H1 (cell line): ENCODE measurements around the gene GRIA3. TPM values are rescaled to one million over a fixed set of nuclear protein-coding genes. Genes with fewer than 3 reads are reported as not detected.

ENCODE experiments used
- CTCF ChIA-PET: fragments of 300-600 bp; sonication (Branson Sonifier 250); formaldehyde crosslinking; loops from one replicate; lab custom pipeline; 2021; ENCODE audit not compliant: partially characterized antibody; lab: Charles Lee
- POLR2A ChIA-PET: fragments of 300-600 bp; sonication (Branson Sonifier 250); formaldehyde crosslinking; loops from one replicate; lab custom pipeline; 2021; ENCODE audit warnings: inconsistent platforms; ENCODE audit not compliant: partially characterized antibody; lab: Charles Lee
- DNase-seq, 2 experiments: peaks; one replicate each; pipeline versions ENCODE4 v3.0.0 to v3.0.0-alpha.2; 2010 to 2022; ENCODE audit warnings: low spot score in 2 of 2, low read depth in 1 of 2, mixed read lengths in 1 of 2
- FAIRE-seq: peaks from 2 replicates; lab custom pipeline; 2011; peaks lifted over from hg19 to GRCh38; lab: Jason Lieb, UNC
- H2AFZ ChIP-seq: 2 replicates; pipeline ENCODE4 v1.8.1; 2012; ENCODE audit warnings: low read length, inconsistent platforms
- H2AK5ac ChIP-seq: 2 replicates; pipeline ENCODE4 v1.6.1; 2013; ENCODE audit warnings: low read depth, low read length
- H2BK120ac ChIP-seq: replicated peaks from 2 replicates; pipeline ENCODE3; 2013; ENCODE audit warnings: low read depth, low read length, inconsistent platforms
- H2BK12ac ChIP-seq: 2 replicates; pipeline ENCODE4 v1.6.1; 2013; ENCODE audit warnings: low read depth, low read length
- H2BK15ac ChIP-seq: 2 replicates; pipeline ENCODE4 v1.6.1; 2013; ENCODE audit warnings: low read length
- H2BK20ac ChIP-seq: 2 replicates; pipeline ENCODE4 v1.6.1; 2013; ENCODE audit warnings: low read length
- H2BK5ac ChIP-seq: 2 replicates; pipeline ENCODE4 v1.6.1; 2013; ENCODE audit warnings: low read depth, low read length
- H3K14ac ChIP-seq: 2 replicates; pipeline ENCODE4 v1.6.1; 2013; ENCODE audit warnings: inconsistent platforms; ENCODE audit not compliant: insufficient read length
- H3K18ac ChIP-seq: 2 replicates; pipeline ENCODE4 v1.6.1; 2013; ENCODE audit warnings: low read length; ENCODE audit errors: extremely low read depth
- H3K23ac ChIP-seq: 2 replicates; pipeline ENCODE4 v1.6.1; 2013; ENCODE audit warnings: inconsistent platforms; ENCODE audit not compliant: insufficient read length
- H3K23me2 ChIP-seq: 2 replicates; pipeline ENCODE4 v1.6.1; 2013; ENCODE audit warnings: low read depth, low read length
- H3K27ac ChIP-seq: 2 replicates; pipeline ENCODE4 v1.6.1; 2011; ENCODE audit warnings: low read depth, low read length, inconsistent platforms
- H3K27me3 ChIP-seq, 4 experiments: replicated peaks in 1 of 4; 1 replicate in 1 of 4; 2 replicates in 3 of 4; pipeline versions ENCODE4 v1.6.1 to v1.8.1; 2011 to 2013; ENCODE audit warnings: low read length in 3 of 4, mild to moderate bottlenecking in 3 of 4, inconsistent platforms in 2 of 4, mixed read lengths in 2 of 4, moderate library complexity in 1 of 4; ENCODE audit not compliant: control insufficient read depth in 3 of 4, insufficient read depth in 3 of 4; ENCODE audit errors: extremely low read depth in 1 of 4
- H3K36me3 ChIP-seq, 4 experiments: 2 replicates each; pipeline versions ENCODE4 v1.6.1 to v1.8.1; 2011 to 2013; ENCODE audit warnings: mild to moderate bottlenecking in 4 of 4, low read length in 3 of 4, moderate library complexity in 2 of 4, control low read depth in 1 of 4, inconsistent platforms in 1 of 4; ENCODE audit not compliant: insufficient read depth in 4 of 4, control insufficient read depth in 2 of 4
- H3K4ac ChIP-seq: replicated peaks from 2 replicates; pipeline ENCODE3; 2013; ENCODE audit warnings: low read length, low read depth, mixed read lengths, inconsistent platforms; ENCODE audit not compliant: insufficient read length
- H3K4me1 ChIP-seq, 4 experiments: replicated peaks in 1 of 4; 1 replicate in 1 of 4; 2 replicates in 3 of 4; pipeline versions ENCODE4 v1.6.1 to v1.8.1; 2011 to 2013; ENCODE audit warnings: low read length in 3 of 4, inconsistent platforms in 2 of 4, mixed read lengths in 1 of 4; ENCODE audit not compliant: insufficient read depth in 4 of 4, control insufficient read depth in 3 of 4
- H3K4me2 ChIP-seq, 2 experiments: 2 replicates each; pipeline versions ENCODE4 v1.6.1 to v1.8.1; 2011 to 2013; ENCODE audit warnings: low read depth in 2 of 2, low read length in 2 of 2, control low read depth in 1 of 2, inconsistent platforms in 1 of 2, mild to moderate bottlenecking in 1 of 2; ENCODE audit not compliant: insufficient read depth in 1 of 2
- H3K4me3 ChIP-seq, 4 experiments: fragments of 200-600, 300-600 bp in 1 of 4; sonication (generic), shearing (Covaris generic), sonication (Bioruptor Twin) in 1 of 4; 2 replicates each; pipeline versions ENCODE4 v1.5.1 to v1.8.1; 2011 to 2016; ENCODE audit warnings: low read length in 4 of 4, low read depth in 3 of 4, control low read depth in 2 of 4, inconsistent platforms in 2 of 4, mild to moderate bottlenecking in 2 of 4, mixed read lengths in 1 of 4, moderate library complexity in 1 of 4; ENCODE audit not compliant: insufficient read depth in 2 of 4; ENCODE audit errors: extremely low read depth in 1 of 4
- H3K56ac ChIP-seq: replicated peaks from 2 replicates; pipeline ENCODE3; 2013; ENCODE audit warnings: low read depth, mild to moderate bottlenecking, mixed read lengths, low read length, inconsistent platforms; ENCODE audit not compliant: insufficient read length
- H3K79me1 ChIP-seq: 2 replicates; pipeline ENCODE4 v1.6.1; 2013; ENCODE audit warnings: low read depth, low read length, control low read depth
- H3K79me2 ChIP-seq, 2 experiments: 2 replicates each; pipeline versions ENCODE4 v1.6.1 to v1.8.1; 2012 to 2013; ENCODE audit warnings: low read length in 2 of 2, mild to moderate bottlenecking in 2 of 2, inconsistent platforms in 1 of 2; ENCODE audit not compliant: insufficient read depth in 2 of 2, control insufficient read depth in 1 of 2
- H3K9ac ChIP-seq, 4 experiments: replicated peaks in 1 of 4; 1 replicate in 1 of 4; 2 replicates in 3 of 4; pipeline versions ENCODE4 v1.6.1 to v1.8.1; 2011 to 2013; ENCODE audit warnings: low read depth in 3 of 4, low read length in 3 of 4, control low read depth in 2 of 4, mild to moderate bottlenecking in 2 of 4, moderate library complexity in 2 of 4, inconsistent platforms in 1 of 4; ENCODE audit errors: extremely low read depth in 1 of 4
- H3K9me3 ChIP-seq, 2 experiments: 2 replicates each; pipeline versions ENCODE4 v1.6.1 to v1.8.1; 2012 to 2013; ENCODE audit warnings: mild to moderate bottlenecking in 2 of 2, moderate library complexity in 2 of 2, control low read depth in 1 of 2, inconsistent platforms in 1 of 2, low read depth in 1 of 2, low read length in 1 of 2, mixed read lengths in 1 of 2; ENCODE audit not compliant: insufficient read depth in 2 of 2
- H4K20me1 ChIP-seq, 2 experiments: replicated peaks in 1 of 2; 2 replicates each; pipeline versions ENCODE3 to v1.8.1; 2011 to 2013; ENCODE audit warnings: inconsistent platforms in 2 of 2, low read length in 2 of 2, mild to moderate bottlenecking in 1 of 2; ENCODE audit not compliant: insufficient read depth in 2 of 2, control insufficient read depth in 1 of 2
- H4K5ac ChIP-seq: 2 replicates; pipeline ENCODE4 v1.6.1; 2013; ENCODE audit warnings: low read length, low read depth, mixed read lengths, inconsistent platforms; ENCODE audit not compliant: insufficient read length
- H4K8ac ChIP-seq: 2 replicates; pipeline ENCODE4 v1.8.0; 2013; ENCODE audit warnings: mild to moderate bottlenecking, moderate library complexity, low read length, inconsistent platforms; ENCODE audit not compliant: insufficient read depth; ENCODE audit errors: extremely low read depth
- H4K91ac ChIP-seq: replicated peaks from 2 replicates; pipeline ENCODE3; 2013; ENCODE audit warnings: low read length, mixed read lengths, inconsistent platforms; ENCODE audit not compliant: insufficient read length
- CHD1 ChIP-seq: IDR thresholded peaks from 2 replicates; pipeline ENCODE4 v1.6.1; 2012; ENCODE audit warnings: low read depth, low read length, improper control_type of control experiment
- CREB1 ChIP-seq: IDR thresholded peaks from 2 replicates; pipeline ENCODE4 v1.6.1; 2012; ENCODE audit warnings: inconsistent platforms
- CTBP2 ChIP-seq: IDR thresholded peaks from 2 replicates; pipeline ENCODE4 v1.7.0; 2011; ENCODE audit warnings: borderline replicate concordance, mild to moderate bottlenecking, moderate library complexity, mixed read lengths, low read length; ENCODE audit not compliant: insufficient read depth, insufficient read length
- EP300 ChIP-seq, 2 experiments: IDR thresholded peaks; 1 replicate in 1 of 2; 2 replicates in 1 of 2; pipeline ENCODE4 v1.6.1; 2011 to 2012; ENCODE audit warnings: low read depth in 2 of 2, low read length in 2 of 2, mild to moderate bottlenecking in 2 of 2, borderline replicate concordance in 1 of 2, inconsistent platforms in 1 of 2, moderate library complexity in 1 of 2
- FOSL1 ChIP-seq: IDR thresholded peaks from 2 replicates; pipeline ENCODE4 v1.6.1; 2011; ENCODE audit warnings: mild to moderate bottlenecking, low read depth, low read length, moderate library complexity; ENCODE audit not compliant: insufficient read depth
- KDM1A ChIP-seq: fragments of 200-600, 300-600 bp; sonication (generic); IDR thresholded peaks from 2 replicates; pipeline ENCODE4 v1.7.1; 2016; ENCODE audit warnings: mild to moderate bottlenecking, low read length, borderline replicate concordance
- KDM4A ChIP-seq: IDR thresholded peaks from one replicate; pipeline ENCODE4 v1.7.1; 2012; ENCODE audit warnings: low read depth, mild to moderate bottlenecking, moderate library complexity, low read length, inconsistent platforms; ENCODE audit not compliant: severe bottlenecking
- NRF1 ChIP-seq: IDR thresholded peaks from 2 replicates; pipeline ENCODE4 v1.6.1; 2011; ENCODE audit warnings: mild to moderate bottlenecking, low read depth, low read length, improper control_type of control experiment
- POLR2AphosphoS5 ChIP-seq: IDR thresholded peaks from 2 replicates; pipeline ENCODE4 v1.6.1; 2011; ENCODE audit warnings: low read depth, low read length
- RAD21 ChIP-seq, 2 experiments: IDR thresholded peaks in 1 of 2; conservative IDR thresholded peaks in 1 of 2; 2 replicates each; pipeline ENCODE4 v1.6.1; 2011; ENCODE audit warnings: low read depth in 2 of 2, low read length in 2 of 2, improper control_type of control experiment in 1 of 2, inconsistent platforms in 1 of 2, mild to moderate bottlenecking in 1 of 2, moderate library complexity in 1 of 2
- RBBP5 ChIP-seq: IDR thresholded peaks from 2 replicates; pipeline ENCODE4 v1.7.1; 2012; ENCODE audit warnings: low read depth, mild to moderate bottlenecking, inconsistent platforms, low read length, moderate library complexity, borderline replicate concordance
- RFX5 ChIP-seq: IDR thresholded peaks from 2 replicates; pipeline ENCODE4 v1.6.1; 2011; ENCODE audit warnings: low read depth, low read length, improper control_type of control experiment, borderline replicate concordance
- SIRT6 ChIP-seq: IDR thresholded peaks from one replicate; pipeline ENCODE4 v1.7.1; 2012; ENCODE audit warnings: low read length, inconsistent platforms
- SIX5 ChIP-seq: IDR thresholded peaks from 2 replicates; pipeline ENCODE4 v1.6.1; 2011; ENCODE audit warnings: mild to moderate bottlenecking, low read depth, low read length
- TEAD4 ChIP-seq: IDR thresholded peaks from 2 replicates; pipeline ENCODE4 v1.6.1; 2012; ENCODE audit warnings: low read depth, low read length, inconsistent platforms, mixed read lengths
- WGBS, 2 experiments: shearing (Covaris generic) in 1 of 2; methylation state at CpG; one replicate each; pipeline versions ENCODE4 v1.1.6 to v1.1.7; 2013 to 2015; ENCODE audit warnings: low lambda C conversion rate in 2 of 2, mixed read lengths in 2 of 2, inconsistent platforms in 1 of 2, low coverage in 1 of 2, missing lambda C conversion rate in 1 of 2; ENCODE audit not compliant: insufficient replicate concordance in 2 of 2, insufficient coverage in 1 of 2, insufficient read length in 1 of 2; ENCODE audit errors: extremely low coverage in 1 of 2, missing lambda C conversion rate in 1 of 2; 5-methylcytosine and 5-hydroxymethylcytosine counted together
- polyA plus RNA-seq, 7 experiments: library from polyadenylated mRNA; depleted of rRNA in 3 of 7; stranded (reverse) in 5 of 7; unstranded in 2 of 7; fragments of >200 nt in 5 of 7; fragments of 200-250 nt in 2 of 7; gene quantifications; 1 replicate in 5 of 7; 2 replicates in 1 of 7; 4 replicates in 1 of 7; pipeline versions ENCODE4 v1.2.1 to v1.2.3, GENCODE V29; 2011 to 2013; ENCODE audit warnings: missing spikeins in 2 of 7, mixed read lengths in 2 of 7
- total RNA-seq: library from RNA; stranded (reverse); fragmentation: NEBNext Ultra II Directional; extraction: Animal tissue kit (Norgen Biotek cat#: 25700); gene quantifications from 2 replicates; pipeline ENCODE4 v1.2.1, GENCODE V29; 2021

GRIA3 gene
- total and polyA plus RNA-seq, 2 of the 8 experiments (the other 6 are each of a cell fraction or from before 2014, with no cell fraction given), result 2.6 to 3.0 TPM

DNA sequence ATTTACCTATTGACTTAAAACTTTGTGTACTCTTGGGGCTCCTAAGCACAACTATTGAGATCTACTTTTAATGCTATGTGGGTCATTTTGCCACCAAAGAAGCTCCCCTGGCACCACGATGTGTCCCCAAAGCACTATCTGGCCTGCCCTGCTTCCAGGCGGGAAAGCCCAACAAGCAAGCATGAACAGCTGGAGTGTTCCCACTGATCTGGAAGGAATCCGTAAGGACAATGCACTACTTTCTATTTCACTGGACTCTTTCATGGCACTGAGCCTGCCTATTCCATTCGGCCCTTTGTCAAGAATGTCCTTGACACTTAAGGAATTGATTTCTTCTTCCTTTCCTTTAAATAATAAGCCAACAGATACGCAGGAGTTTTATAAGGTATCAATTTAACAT, 38.8 kb downstream of the GRIA3 start:
- Histone ChIP-seq H2AK5ac (no peak overlapping the region), H3K9me3 (no peaks in the 10 kb centered on the region), H3K79me1 (no peaks in the 10 kb centered on the region), H3K4ac (no peak overlapping the region), H3K4me1 (peaks cover 0 to 2% (median 0%) of the 10 kb centered on the region in 4 experiments; a peak in 2 of 7 replicates), H3K18ac (no peak overlapping the region), H3K14ac (no peak overlapping the region), H3K27me3 (no peaks in the 10 kb centered on the region), H2BK12ac (no peak overlapping the region), H3K36me3 (no peaks in the 10 kb centered on the region), H2BK15ac (no peak overlapping the region), H3K56ac (no peak overlapping the region), H2BK120ac (no peak overlapping the region), H3K27ac (no peak overlapping the region), H3K79me2 (no peaks in the 10 kb centered on the region), H3K23ac (no peak overlapping the region), H3K4me2 (no peak overlapping the region), H4K8ac (no peak overlapping the region), H3K23me2 (no peaks in the 10 kb centered on the region), H2BK5ac (no peak overlapping the region), H2BK20ac (no peak overlapping the region), H4K91ac (no peak overlapping the region), H4K5ac (no peak overlapping the region), H3K9ac (no peak overlapping the region), H3K4me3 (no peak overlapping the region), H4K20me1 (no peaks in the 10 kb centered on the region), H2AFZ (no peak overlapping the region)
- no peak for DNase-seq
- POLR2A ChIA-PET, result no interaction called here
- no peak for FAIRE-seq
- CTCF ChIA-PET, result no interaction called here
- WGBS, 2 experiments, result 87% methylated on average over 4 of the region's 5 CpGs; no CpG with 5 or more reads in 1 of the 2 experiments
- TF ChIP-seq RFX5 (no peak), RAD21 (IDR thresholded peaks at IDR 0.05 in 1 of 2, conservative IDR thresholded peaks at IDR 0.05 in 1 of 2; ENCODE audit: low read depth in 2 of 2, low read length in 2 of 2) (no peak), SIX5 (no peak), CTBP2 (no peak), KDM4A (no peak), EP300 (IDR thresholded peaks at IDR 0.05; ENCODE audit: borderline replicate concordance in 1 of 2, low read depth in 2 of 2, low read length in 2 of 2) (no peak), SIRT6 (no peak), CHD1 (no peak), CREB1 (no peak), KDM1A (no peak), NRF1 (no peak), RBBP5 (no peak), FOSL1 (no peak), POLR2AphosphoS5 (no peak), TEAD4 (no peak)
